HG03103 (cell line): ENCODE results near the gene IL6ST.
"Not testable (repeated sequence)": the region's sequence is repeated elsewhere in the genome, so short reads cannot be mapped to it uniquely, and the experiment has no call there.

Experiments used
- ATAC-seq: cut with Tn5 transposase; IDR thresholded peaks from one replicate; pipeline ENCODE4 v1.9.1; 2021; ENCODE audit warnings: low read depth; ENCODE audit not compliant: unreplicated experiment

The IL6ST gene

GRCh38 chr5:55994495-55994997 is at the start of gene IL6ST:
TSS of gene IL6ST (minus strand) at chr5:55994963. CDS start at chr5:55976278, 18,685 bp downstream.
- peak; percentile 30 for ATAC-seq

DNA sequence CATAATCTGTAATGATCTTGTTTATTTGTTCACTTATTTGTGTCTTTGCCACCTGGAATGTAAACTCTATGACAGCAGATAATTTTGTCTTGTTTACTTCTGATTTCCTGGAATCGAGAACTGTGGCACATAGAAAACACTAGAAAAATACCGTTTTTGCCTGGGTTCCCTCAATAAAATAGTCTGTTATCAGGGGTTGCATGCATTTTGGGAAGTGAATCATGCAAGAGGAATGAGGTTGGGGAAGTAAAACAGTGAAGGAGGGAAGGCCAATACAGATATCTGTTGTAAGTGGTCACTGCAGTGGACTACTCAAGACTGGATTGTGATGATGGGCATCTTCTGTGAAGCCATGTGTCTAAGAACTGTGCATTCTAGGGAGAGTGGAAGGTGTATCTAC is 45.2 kb upstream of the IL6ST start:
- ATAC-seq: no peak

GRCh38 chr5:56038206-56038605 is 43.4 kb upstream of the IL6ST start:
- ATAC-seq: not testable (repeated sequence)

- ATAC-seq: no peak
These were observed 42.8 kb upstream of the IL6ST start for GRCh38 chr5:56037531-56038010.

DNA sequence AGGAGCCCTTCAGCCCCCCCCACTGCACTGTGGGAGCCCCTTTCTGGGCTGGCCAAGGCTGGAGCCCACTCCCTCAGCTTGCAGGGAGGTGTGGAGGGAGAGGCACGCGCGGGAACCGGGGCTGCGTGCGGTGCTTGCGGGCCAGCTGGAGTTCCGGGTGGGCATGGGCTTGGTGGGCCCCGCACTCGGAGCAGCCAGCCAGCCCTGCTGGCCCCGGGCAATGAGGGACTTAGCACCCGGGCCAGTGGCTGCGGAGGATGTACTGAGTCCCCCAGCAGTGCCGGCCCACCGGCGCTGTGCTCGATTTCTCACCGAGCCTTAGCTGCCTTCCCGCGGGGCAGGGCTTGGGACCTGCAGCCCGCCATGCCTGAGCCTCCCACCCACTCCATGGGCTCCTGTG is 40.6 kb upstream of the IL6ST start:
- ATAC-seq: not testable (repeated sequence)

DNA sequence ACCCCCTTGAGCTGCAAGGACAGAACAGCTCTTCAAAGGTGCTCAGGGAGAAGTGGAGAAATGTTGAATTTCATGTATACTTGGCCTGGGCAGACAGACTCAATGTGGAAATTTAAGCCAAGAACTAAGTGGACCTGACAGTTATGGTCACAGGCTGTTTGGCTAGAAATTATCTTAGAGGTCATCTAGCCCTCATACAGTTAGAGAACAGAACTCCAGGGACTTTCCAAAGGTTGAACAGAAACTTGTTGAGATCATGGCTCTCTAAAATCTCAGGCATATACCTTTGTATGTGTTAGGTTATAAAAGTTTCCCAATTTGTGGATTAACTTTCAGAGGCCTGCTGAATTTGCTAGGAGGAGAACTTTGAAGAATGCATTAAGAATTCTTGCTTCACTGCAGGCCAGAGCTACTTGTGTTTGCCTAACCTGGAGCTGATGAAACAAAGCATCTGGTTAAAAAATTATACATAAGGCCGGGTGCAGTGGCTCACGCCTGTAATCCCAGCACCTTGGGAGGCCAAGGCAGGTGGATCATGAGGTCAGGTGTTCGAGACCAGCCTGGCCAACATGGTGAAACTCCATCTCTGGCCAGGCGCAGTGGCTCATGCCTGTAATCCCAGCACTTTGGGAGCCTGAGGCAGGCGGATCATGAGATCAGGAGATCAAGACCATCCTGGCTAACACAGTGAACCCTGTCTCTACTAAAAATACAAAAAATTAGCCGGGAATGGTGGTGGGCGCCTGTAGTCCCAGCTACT is 35.3 kb upstream of the IL6ST start:
- ATAC-seq: not testable (repeated sequence)

- ATAC-seq: no peak
These were observed 34.7 kb upstream of the IL6ST start for GRCh38 chr5:56029457-56029856.

DNA sequence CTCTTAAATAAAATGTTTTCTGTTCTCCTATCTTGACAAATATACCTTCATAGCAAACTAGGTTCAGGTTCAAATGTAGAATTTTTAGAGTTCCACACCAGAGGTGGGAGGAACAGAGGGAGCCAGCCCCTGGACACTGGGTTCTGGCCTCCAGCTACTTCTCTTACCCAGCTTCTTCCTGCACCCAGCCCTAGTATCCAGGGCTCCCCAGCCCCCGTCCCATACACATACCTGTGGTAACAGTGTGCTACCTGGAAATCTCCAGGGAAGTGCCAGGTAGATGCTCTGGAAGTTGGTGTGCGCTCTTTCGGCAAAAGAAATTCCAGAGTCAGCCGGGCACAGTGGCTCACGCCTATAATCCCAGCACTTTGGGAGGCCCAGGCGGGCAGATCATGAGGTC is 33.9 kb upstream of the IL6ST start:
- ATAC-seq: no peak

DNA sequence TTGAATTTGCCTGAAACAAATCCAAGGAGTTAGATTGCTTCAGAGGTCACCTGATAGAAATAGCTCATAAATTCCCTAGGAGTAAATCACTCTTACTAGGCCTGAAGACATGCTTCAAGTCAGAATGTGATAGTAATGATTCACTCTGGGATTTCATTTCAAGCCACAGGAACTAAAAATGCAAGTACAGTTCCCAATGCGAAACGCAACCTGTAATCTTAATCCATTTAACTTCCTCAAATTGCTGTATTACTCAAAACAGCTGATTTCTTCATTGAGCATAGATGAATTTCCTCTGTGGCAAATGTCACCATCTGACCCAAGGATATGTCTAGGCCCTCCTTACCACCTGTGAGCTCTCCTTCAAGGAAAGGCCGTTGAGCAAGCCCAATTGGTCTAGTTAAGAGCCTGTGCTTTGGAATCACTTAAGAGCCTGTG is 32.1 kb upstream of the IL6ST start:
- ATAC-seq: peak; percentile 78

DNA sequence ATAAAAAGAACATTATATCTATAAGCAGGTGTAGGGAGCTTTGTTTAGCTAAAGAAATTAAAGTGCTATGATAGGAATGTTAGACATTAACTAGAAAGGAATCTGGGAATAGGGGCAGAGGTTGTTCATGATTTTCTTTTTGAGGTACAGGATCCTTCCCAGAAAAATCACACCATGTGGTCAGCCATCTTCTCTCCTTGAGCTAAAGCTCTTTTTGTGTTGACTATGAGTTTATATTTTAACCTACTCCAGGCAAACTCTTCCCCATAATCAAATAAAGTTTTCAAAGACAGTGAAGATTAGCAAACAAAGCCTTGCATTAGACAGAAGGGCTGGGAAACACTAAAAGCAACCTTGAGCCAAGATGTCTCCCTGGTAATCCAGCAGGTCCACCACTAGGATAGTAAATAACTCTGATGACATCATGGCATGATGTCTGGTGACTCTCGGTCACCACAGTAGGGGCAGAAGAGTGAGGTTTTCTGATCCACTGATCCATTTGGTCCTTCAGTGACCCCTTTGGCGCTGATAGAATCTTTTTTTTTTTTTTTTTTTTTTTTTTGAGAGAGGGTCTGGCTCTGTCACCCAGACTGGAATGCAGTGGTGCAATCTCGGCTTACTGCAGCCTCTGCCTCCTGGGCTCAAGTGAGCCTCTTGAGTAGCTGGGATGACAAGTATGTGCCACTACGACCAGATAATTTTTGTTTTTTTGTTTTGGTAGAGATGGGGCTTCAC is 30.6 kb upstream of the IL6ST start:
- ATAC-seq: no peak

GRCh38 chr5:56024810-56025150 is 30.0 kb upstream of the IL6ST start:
- ATAC-seq: no peak

DNA sequence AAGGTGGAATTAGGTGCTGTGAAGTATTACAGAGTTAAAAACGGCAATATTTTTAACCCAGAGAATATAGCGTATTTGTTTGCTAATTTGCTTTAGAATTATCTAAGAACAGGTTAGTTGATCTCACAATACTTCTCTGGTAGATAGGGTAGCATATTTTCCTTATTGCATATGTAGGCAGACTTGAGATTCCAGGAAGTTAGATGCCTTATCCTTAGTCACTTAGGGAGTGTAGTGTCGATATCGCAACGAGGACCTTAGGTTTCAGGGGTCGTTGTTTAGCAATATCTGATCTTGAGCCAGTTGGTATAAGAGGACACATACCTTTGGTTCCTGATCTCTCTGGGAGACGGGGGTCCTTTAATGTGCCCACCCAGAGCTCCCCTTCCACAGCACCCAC is 28.5 kb upstream of the IL6ST start:
- ATAC-seq: no peak

DNA sequence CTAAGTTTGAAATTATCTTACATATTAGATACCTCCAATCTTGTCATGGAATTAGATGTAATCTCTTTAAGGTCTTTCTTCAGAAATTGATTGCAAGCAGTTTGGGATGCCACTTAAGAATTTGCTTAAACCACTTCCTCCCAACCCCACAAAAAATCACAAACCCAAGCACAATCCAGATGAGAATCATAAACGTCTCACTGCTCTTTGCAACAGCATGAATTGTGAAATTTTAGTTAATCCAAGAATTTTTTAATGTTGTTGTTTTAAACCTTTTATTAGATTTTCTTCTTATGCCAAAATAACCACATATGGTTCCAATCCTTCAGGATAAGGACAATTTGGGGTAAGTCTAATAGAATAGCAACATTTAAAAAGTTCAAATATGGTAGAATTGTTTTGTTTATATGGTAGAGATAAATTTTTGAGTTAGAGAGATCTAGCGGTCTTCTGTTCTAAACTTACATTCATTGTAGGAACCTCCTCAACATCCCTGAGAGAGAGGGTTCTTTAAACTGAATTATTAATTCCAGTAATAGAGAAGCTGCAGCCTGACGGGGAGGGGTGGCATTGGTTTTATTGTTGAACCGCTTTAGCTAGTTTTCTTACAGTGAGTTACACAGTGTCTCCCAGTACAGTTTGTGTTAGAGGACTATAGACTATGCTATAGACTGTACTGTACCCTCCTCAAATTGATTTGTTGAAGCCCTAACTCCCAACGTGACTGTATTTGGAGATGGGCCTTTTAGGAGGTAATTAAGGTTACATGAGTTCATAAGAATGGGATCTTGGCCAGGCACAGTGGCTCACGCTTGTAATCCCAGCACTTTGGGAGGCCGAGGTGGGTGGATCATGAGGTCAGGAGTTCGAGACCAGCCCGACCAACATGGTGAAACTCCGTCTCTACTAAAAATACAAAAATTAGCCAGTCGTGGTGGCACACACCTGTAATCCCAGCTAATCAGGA is 24.8 kb upstream of the IL6ST start:
- ATAC-seq: no peak

GRCh38 chr5:56018832-56019231 is 24.1 kb upstream of the IL6ST start:
- ATAC-seq: no peak

- ATAC-seq: not testable (repeated sequence)
These were observed 19.9 kb upstream of the IL6ST start for GRCh38 chr5:56014701-56015100.

- ATAC-seq: not testable (repeated sequence)
These were observed 19.2 kb upstream of the IL6ST start for GRCh38 chr5:56013939-56014338.

- ATAC-seq: peak; percentile 71
These were observed 17.7 kb upstream of the IL6ST start for GRCh38 chr5:56012281-56012963.

- ATAC-seq: peak; percentile 9
These were observed 17.1 kb upstream of the IL6ST start for GRCh38 chr5:56011835-56012234.

- ATAC-seq: no peak
These were observed 15.7 kb upstream of the IL6ST start for GRCh38 chr5:56010431-56010830.

GRCh38 chr5:56006600-56006999 is 11.8 kb upstream of the IL6ST start:
- ATAC-seq: no peak
